ENCODE data around the gene SPATA2.

SPATA2 gene

DNA sequence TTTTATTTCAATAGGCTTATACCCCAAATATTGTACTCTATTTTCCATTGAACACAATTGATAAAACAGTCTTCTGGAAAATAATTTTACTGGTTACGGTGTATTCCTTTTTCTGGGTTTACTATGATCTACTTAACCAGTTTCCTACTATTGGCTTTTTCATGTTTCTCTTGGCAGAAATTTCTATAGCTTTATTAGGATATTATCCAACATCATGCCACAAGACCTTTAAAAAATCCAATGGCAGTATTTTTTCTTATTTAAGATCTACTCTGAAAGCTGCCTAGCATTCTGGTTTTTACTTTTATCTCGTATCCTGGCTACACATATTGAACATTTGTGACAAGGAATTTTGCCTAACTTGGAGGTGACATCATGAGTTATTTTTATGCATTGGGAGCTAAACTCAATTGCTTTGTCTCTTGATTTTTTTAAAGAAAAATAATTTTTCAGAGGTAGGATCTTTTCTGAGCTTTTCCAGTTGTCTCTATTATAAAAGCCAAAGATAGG is 57.2 kb downstream of the SPATA2 start:
- ATAC-seq (ENCODE audit: insufficient read depth, low read depth), result no peak
- Histone ChIP-seq H3K9me3 (ENCODE audit: insufficient read depth, low read length, severe bottlenecking) (no peaks in the 10 kb centered on the region), H3K27ac (ENCODE audit: low read length) (no peak overlapping the region), H3K9ac (ENCODE audit: low read depth, low read length) (no peak overlapping the region), H3K79me2 (ENCODE audit: insufficient read depth, low read length) (no peaks in the 10 kb centered on the region), H2AFZ (ENCODE audit: low read depth, low read length) (no peak overlapping the region), H4K20me1 (ENCODE audit: insufficient read depth, low read length) (no peaks in the 10 kb centered on the region; the same call in 1 of the 2 replicates), H3K36me3 (ENCODE audit: insufficient read depth, low read length) (peaks cover 51% of the 10 kb centered on the region), H3K27me3 (ENCODE audit: insufficient read depth, low read length, poor library complexity) (no peaks in the 10 kb centered on the region), H3K4me1 (ENCODE audit: insufficient read depth, low read length) (no peaks in the 10 kb centered on the region), H3K4me3 (ENCODE audit: low read depth in 1 of 2, low read length in 2 of 2) (no peak overlapping the region), H3K4me2 (ENCODE audit: insufficient read depth, low read length) (no peak overlapping the region)
- DNase-seq, result no peak
- TF ChIP-seq EZH2 (IDR thresholded peaks at IDR 0.05; ENCODE audit: borderline replicate concordance, low read depth, low read length, severe bottlenecking), result no peak
- TF ChIP-seq, protein P1, sequence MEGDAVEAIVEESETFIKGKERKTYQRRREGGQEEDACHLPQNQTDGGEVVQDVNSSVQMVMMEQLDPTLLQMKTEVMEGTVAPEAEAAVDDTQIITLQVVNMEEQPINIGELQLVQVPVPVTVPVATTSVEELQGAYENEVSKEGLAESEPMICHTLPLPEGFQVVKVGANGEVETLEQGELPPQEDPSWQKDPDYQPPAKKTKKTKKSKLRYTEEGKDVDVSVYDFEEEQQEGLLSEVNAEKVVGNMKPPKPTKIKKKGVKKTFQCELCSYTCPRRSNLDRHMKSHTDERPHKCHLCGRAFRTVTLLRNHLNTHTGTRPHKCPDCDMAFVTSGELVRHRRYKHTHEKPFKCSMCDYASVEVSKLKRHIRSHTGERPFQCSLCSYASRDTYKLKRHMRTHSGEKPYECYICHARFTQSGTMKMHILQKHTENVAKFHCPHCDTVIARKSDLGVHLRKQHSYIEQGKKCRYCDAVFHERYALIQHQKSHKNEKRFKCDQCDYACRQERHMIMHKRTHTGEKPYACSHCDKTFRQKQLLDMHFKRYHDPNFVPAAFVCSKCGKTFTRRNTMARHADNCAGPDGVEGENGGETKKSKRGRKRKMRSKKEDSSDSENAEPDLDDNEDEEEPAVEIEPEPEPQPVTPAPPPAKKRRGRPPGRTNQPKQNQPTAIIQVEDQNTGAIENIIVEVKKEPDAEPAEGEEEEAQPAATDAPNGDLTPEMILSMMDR (IDR thresholded peaks at IDR 0.05; ENCODE audit: borderline replicate concordance, extremely low read depth, low read length, poor library complexity, severe bottlenecking), result no peak

DNA sequence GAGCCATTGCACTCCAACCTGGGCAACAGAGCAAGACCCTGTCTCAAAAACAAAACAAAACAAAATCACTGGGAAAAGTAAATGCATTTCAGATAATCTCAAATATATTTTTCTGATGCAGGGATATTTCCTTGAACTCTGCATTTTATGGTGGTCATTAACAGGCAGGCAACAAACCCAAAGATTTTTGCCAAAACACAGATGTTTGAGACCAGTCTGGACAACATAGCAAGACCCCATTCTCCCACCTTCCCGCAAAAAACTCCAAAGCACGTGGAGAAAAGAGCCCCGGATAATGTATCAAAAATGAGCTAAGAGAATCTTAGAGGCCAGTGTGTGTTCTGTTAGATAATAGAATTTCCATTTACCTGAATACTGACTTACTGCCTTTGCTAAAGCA is 58.4 kb downstream of the SPATA2 start:
- no peak overlapping the region for H3K27ac ChIP-seq (ENCODE audit: low read length)
- no peaks in the 10 kb centered on the region for H3K79me2 ChIP-seq (ENCODE audit: insufficient read depth, low read length)
- no peaks in the 10 kb centered on the region for H3K4me1 ChIP-seq (ENCODE audit: insufficient read depth, low read length)
- H3K4me3 ChIP-seq (ENCODE audit: low read depth in 1 of 2, low read length in 2 of 2), result no peak overlapping the region
- H4K20me1 ChIP-seq (ENCODE audit: insufficient read depth, low read length), result no peaks in the 10 kb centered on the region; the same call in 1 of the 2 replicates
- H3K9ac ChIP-seq (ENCODE audit: low read depth, low read length), result no peak overlapping the region
- no peaks in the 10 kb centered on the region for H3K27me3 ChIP-seq (ENCODE audit: insufficient read depth, low read length, poor library complexity)
- ATAC-seq (ENCODE audit: insufficient read depth, low read depth) (no peak), DNase-seq (no peak)
- H3K36me3 ChIP-seq (ENCODE audit: insufficient read depth, low read length), result peaks cover 53% of the 10 kb centered on the region
- H2AFZ ChIP-seq (ENCODE audit: low read depth, low read length), result no peak overlapping the region
- no peak overlapping the region for H3K4me2 ChIP-seq (ENCODE audit: insufficient read depth, low read length)
- no peaks in the 10 kb centered on the region for H3K9me3 ChIP-seq (ENCODE audit: insufficient read depth, low read length, severe bottlenecking)
- TF ChIP-seq, protein P1 (IDR thresholded peaks at IDR 0.05; ENCODE audit: borderline replicate concordance, extremely low read depth, low read length, poor library complexity, severe bottlenecking), result no peak
- TF ChIP-seq EZH2 (IDR thresholded peaks at IDR 0.05; ENCODE audit: borderline replicate concordance, low read depth, low read length, severe bottlenecking), result no peak

DNA sequence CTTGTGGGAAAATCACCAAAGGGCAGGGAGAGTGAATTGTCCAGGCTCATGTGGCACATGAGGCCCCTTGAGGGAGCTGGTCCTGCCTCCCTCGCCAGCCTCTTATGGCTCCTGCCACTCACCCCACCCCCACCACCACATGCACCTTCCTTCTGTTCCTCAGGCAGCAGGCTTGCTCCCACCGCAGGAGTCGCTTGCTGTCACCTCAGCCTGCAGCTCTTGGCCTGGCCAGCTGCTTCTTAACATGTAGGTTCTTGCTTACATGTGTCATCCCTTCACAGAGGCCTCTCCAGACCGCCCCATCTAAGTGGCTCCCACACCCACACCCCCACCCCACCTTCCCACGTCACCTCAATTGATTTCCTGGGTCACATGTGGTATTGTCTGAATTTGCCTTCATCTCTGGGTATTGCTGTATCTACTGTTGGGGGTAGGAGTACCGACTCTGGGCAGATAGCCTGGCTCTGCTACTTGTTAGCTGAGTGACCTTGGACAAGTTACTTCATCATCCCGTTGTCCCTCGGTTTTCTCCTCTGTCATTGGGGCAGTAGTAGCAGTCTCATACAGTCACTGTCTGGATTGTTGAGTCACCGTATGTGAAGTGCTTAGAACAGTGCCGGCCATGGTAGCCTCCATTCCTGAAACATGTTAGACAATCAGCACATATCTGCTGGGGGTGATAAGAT is 61.0 kb downstream of the SPATA2 start:
- Histone ChIP-seq H3K36me3 (ENCODE audit: insufficient read depth, low read length) (peaks cover 73% of the 10 kb centered on the region), H3K4me1 (ENCODE audit: insufficient read depth, low read length) (no peaks in the 10 kb centered on the region), H4K20me1 (ENCODE audit: insufficient read depth, low read length) (no peaks in the 10 kb centered on the region), H3K27me3 (ENCODE audit: insufficient read depth, low read length, poor library complexity) (no peaks in the 10 kb centered on the region), H3K4me3 (ENCODE audit: low read depth in 1 of 2, low read length in 2 of 2) (no peak overlapping the region), H3K27ac (ENCODE audit: low read length) (no peak overlapping the region), H3K9ac (ENCODE audit: low read depth, low read length) (no peak overlapping the region), H3K9me3 (ENCODE audit: insufficient read depth, low read length, severe bottlenecking) (no peaks in the 10 kb centered on the region), H3K79me2 (ENCODE audit: insufficient read depth, low read length) (no peaks in the 10 kb centered on the region), H2AFZ (ENCODE audit: low read depth, low read length) (no peak overlapping the region), H3K4me2 (ENCODE audit: insufficient read depth, low read length) (no peak overlapping the region)
- DNase-seq (no peak), ATAC-seq (ENCODE audit: insufficient read depth, low read depth) (no peak)
- TF ChIP-seq EZH2 (IDR thresholded peaks at IDR 0.05; ENCODE audit: borderline replicate concordance, low read depth, low read length, severe bottlenecking), result no peak
- TF ChIP-seq, protein P1 (IDR thresholded peaks at IDR 0.05; ENCODE audit: borderline replicate concordance, extremely low read depth, low read length, poor library complexity, severe bottlenecking), result no peak

Measured in DND-41 (cell line).